PFSK-1 (cell line): ENCODE data around the gene CYB5D1.

ENCODE experiments used
- POLR2AphosphoS5 ChIP-seq: IDR thresholded peaks from 2 replicates; pipeline ENCODE4 v1.6.1; 2012; ENCODE audit warnings: low read depth, mild to moderate bottlenecking, control low read depth, low read length, moderate library complexity
- TAF1 ChIP-seq: IDR thresholded peaks from 2 replicates; pipeline ENCODE4 v1.6.1; 2012; ENCODE audit warnings: low read length, control low read depth, borderline replicate concordance; ENCODE audit not compliant: insufficient read depth
- TF ChIP-seq, protein P1 (sequence below), 2 experiments: IDR thresholded peaks; 2 replicates each; pipeline versions ENCODE4 v1.6.1 to v1.8.0; 2011 to 2012; ENCODE audit warnings: low read depth in 2 of 2, low read length in 2 of 2, control low read depth in 1 of 2, inconsistent platforms in 1 of 2, mild to moderate bottlenecking in 1 of 2, moderate library complexity in 1 of 2; ENCODE audit not compliant: insufficient read depth in 1 of 2

DNA sequence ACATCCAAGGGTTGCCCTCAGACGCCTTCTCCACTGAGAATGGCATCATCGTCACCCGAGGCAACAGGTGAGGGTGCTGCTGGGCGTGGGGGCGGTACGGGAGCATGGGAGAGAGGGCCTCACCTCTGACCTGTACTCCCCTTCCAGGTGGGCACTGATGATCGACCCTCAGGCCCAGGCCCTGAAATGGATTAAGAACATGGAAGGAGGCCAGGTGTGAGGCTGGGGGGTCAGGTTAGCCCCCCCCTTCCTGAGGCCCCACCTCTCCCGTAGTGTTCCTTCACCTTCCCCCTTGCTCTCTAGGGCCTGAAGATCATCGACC is 40.2 kb upstream of the CYB5D1 start:
- TF ChIP-seq, protein P1, sequence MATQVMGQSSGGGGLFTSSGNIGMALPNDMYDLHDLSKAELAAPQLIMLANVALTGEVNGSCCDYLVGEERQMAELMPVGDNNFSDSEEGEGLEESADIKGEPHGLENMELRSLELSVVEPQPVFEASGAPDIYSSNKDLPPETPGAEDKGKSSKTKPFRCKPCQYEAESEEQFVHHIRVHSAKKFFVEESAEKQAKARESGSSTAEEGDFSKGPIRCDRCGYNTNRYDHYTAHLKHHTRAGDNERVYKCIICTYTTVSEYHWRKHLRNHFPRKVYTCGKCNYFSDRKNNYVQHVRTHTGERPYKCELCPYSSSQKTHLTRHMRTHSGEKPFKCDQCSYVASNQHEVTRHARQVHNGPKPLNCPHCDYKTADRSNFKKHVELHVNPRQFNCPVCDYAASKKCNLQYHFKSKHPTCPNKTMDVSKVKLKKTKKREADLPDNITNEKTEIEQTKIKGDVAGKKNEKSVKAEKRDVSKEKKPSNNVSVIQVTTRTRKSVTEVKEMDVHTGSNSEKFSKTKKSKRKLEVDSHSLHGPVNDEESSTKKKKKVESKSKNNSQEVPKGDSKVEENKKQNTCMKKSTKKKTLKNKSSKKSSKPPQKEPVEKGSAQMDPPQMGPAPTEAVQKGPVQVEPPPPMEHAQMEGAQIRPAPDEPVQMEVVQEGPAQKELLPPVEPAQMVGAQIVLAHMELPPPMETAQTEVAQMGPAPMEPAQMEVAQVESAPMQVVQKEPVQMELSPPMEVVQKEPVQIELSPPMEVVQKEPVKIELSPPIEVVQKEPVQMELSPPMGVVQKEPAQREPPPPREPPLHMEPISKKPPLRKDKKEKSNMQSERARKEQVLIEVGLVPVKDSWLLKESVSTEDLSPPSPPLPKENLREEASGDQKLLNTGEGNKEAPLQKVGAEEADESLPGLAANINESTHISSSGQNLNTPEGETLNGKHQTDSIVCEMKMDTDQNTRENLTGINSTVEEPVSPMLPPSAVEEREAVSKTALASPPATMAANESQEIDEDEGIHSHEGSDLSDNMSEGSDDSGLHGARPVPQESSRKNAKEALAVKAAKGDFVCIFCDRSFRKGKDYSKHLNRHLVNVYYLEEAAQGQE (IDR thresholded peaks at IDR 0.05; ENCODE audit: insufficient read depth in 1 of 2, low read depth in 2 of 2, low read length in 2 of 2) = no peak
- TF ChIP-seq TAF1 (no peak), POLR2AphosphoS5 (no peak)
